GM19397 (cell line): Measurements from ENCODE around the gene RERE.

Experiments
- ATAC-seq: cut with Tn5 transposase; IDR thresholded peaks from one replicate; pipeline ENCODE4 v1.9.1; 2021; ENCODE audit warnings: mild to moderate bottlenecking, moderate library complexity; ENCODE audit not compliant: unreplicated experiment

RERE gene

GRCh38 chr1:8584316-8584715 lies 233.1 kb downstream of the RERE start:
- no peak for ATAC-seq

DNA sequence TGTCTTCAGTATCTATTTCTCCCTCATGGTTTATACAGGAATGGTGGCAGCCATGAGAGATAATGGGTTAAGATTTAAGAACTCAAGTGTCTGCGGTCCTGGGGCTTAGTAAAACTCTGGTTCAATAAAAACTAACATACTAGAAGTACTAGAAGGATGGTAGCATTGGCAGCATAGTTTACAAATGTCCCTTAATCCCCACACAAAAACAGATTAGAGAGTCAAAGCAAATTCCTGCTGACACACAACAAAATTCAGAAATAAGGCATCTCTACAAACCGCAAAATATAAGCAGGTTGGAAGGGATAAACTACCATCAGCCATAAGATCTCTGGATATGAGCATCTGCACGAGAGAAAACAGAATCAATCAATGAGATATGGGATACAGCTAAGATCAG lies 234.4 kb downstream of the RERE start:
- no peak for ATAC-seq

- ATAC-seq: no peak
Measured at GRCh38 chr1:8580566-8580965, 236.9 kb downstream of the RERE start.

DNA sequence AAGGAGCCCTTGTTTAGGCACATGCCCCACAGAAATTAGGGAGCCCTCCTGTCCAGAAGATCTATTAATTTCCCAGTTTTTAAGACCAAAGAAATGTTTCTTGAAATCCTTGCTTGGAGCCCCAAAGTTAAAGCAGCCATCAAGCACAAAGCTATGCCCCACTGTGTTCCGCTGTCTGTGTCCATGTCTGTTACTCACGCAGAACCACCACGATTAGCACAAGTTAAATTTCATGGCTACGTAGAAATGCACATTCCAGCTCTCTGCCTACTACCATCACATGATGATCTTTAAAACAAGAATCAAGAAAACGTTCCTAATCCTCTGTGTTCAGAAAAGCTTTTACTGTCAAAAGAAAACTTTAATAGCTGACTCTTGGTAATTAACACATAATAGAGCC lies 238.5 kb downstream of the RERE start:
- no peak for ATAC-seq

- no peak for ATAC-seq
Measured at GRCh38 chr1:8578132-8578877, 239.1 kb downstream of the RERE start.

DNA sequence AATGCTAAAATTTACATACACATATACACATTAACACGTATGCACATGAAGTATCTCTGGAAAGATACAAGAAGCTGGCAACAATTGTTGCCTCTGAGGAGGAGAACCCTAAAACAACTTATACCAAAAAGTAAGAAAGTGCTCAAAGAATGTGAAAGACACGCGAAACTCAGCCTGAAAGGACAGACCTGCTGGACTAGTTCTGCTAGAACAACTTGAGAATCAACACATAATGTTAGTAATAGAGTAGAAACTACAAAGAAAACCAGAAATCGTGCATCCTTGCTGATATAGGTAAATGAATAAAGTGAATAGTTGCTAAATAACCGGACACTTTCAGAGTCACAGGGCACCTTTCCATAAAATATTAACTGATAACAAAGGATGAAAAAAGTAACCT lies 242.5 kb downstream of the RERE start:
- no peak for ATAC-seq

DNA sequence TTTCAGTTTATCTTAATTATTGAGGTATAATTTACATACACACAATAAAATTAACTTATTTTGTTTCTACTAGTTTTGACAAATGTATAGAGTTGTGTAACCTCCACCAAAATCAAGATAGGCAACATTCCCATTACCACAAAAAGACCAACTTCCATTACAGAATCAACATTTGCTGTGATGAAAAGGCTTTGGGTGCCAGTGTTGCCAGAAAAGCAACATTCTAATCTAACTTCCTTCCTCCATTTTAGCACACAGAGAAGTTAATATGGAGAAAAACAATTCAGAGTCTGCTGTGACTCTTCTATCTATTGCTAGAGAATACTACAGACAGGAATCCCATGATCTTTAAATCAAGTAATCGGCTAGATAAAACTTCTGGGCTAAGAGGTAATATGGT lies 245.3 kb downstream of the RERE start:
- ATAC-seq: no peak

- ATAC-seq: no peak
Measured at GRCh38 chr1:8571200-8571984, 246.0 kb downstream of the RERE start.

- no peak for ATAC-seq
Measured at GRCh38 chr1:8570465-8570864, 247.0 kb downstream of the RERE start.

- no peak for ATAC-seq
Measured at GRCh38 chr1:8569242-8569641, 248.2 kb downstream of the RERE start.

DNA sequence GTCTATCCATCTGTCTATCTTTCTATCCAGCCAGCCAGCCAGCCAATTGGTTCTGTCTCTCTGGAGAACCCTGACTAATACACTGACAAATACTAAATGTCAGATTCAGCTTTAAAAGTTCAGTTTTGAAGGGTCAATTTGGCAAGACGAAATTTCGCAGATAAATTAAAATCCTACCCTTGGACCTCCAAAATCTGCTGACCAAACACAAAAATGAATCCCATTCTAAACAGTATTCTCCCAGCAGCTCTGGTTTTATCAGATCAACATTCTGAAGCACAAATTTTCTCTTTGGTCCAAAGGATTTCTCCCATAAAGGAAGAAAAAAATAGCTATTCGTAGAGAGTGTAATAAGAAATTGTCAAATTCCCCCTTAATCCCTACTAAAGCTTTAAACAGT lies 248.6 kb downstream of the RERE start:
- ATAC-seq: no peak

DNA sequence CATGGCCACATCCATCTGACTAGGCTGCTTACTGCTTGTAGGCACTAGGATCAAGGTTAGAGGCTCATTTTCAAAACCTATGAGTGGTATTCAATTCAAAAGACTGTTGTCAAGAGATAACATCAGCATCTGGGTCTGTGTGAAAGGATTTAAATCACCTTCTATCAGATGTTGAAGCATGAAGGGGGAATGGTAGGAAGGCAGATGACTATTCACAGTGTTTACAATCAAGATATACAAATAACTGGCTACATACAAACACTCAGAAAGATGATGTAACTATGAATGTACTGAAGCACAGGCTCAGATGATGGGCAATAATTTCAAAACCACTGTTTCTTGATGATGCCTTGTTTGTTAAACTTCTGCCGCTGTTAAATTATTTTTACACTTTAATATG lies 250.3 kb downstream of the RERE start:
- ATAC-seq: no peak

DNA sequence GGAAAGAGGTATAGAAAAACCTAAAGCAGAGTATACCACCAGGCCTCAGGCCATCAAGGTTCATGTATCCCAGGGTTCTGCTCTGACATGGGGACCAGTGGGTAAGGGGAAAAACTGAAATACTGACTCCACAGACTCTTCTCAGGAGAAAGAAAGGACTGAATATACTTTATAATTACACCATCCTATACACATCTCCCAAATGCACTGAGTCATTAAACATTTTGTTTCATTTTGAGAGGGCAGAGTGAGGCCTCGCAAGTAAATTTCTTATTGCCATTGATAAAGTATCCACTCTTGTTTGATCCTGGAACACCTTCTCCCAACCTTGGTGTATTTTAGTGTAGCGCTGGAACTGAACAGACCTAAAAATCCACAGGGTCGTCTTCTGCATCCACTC lies 251.6 kb downstream of the RERE start:
- no peak for ATAC-seq

- no peak for ATAC-seq
Measured at GRCh38 chr1:8563944-8564537, 253.4 kb downstream of the RERE start.

- no peak for ATAC-seq
Measured at GRCh38 chr1:8562881-8563865, 254.3 kb downstream of the RERE start.

DNA sequence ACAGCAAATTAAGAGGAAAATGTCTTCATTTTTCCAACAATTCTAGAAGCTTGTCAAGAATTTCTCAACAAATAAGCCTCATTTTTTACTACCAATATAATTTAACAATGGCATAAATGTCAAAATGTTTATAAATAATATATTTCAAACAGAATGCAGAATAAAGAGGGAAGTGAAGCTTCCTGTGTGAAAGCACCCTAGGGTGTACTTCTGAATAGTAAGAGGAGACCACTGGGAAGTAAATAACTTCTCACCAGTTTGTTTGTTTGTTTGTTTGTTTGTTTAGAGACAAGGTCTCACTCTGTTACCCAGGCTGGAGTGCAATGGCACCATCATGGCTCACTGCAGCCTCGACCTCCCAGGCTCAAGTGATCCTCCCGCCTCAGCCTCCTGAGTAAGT lies 255.2 kb downstream of the RERE start:
- no peak for ATAC-seq

DNA sequence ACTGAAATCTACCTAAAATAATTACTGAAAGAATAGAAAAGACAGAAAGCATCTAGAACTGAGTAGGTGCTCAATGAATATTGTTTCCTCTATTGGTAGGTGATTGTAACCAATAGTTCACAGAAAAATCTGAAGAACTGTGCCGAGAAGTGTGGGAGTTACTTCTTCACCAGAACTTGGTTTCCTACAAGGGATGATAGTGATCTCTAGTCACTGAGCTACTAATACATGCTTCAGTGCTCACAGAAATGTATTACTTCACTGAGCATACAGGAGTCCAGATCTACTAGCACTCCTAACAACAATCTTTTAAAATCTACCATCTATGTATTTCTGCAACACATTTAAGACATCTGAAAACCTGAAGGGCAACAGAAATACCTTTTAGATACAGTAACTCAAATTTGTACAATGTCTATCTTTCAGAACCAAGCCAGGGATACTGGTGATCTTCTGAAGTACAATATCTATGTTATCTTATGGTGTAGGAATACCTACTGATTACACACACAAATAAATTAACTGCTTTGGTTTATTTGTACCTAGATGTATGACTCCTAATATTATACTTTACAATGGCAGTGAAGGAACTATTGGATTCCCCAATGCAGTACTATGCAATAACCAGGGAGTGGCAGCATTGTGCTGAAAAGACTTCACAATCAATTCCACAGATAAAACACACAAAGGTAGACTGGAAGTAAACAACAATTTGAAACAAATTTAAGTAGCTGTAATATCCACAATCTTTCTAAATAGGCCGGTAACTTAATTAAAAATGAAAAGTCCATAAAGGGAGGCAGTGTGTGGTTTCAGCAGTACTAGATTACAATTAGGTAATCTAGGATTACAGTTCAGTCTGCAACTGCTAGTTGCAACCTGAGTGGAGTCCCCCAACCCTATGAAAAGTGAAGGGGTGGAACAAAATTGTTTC lies 256.6 kb downstream of the RERE start:
- ATAC-seq: no peak

GRCh38 chr1:8560035-8560434 lies 257.4 kb downstream of the RERE start:
- no peak for ATAC-seq

GRCh38 chr1:8555582-8555981 lies 261.9 kb downstream of the RERE start:
- no peak for ATAC-seq
